Liver (tissue), 3 donors: ENCODE data around the gene GRIFIN.

Experiments
- ATF3 ChIP-seq: IDR thresholded peaks from 2 replicates; pipeline ENCODE4 v1.6.1; 2016; ENCODE audit warnings: antibody characterized with exemption
- CTCF ChIP-seq: fragments of 150-350 bp; IDR thresholded peaks from 2 replicates; pipeline ENCODE4 v1.5.1; 2017; ENCODE audit warnings: improper control_type of control experiment, low read depth, low read length; ENCODE audit not compliant: missing input control
- NR2F2 ChIP-seq: IDR thresholded peaks from 2 replicates; pipeline ENCODE4 v1.6.1; 2016; ENCODE audit warnings: antibody characterized with exemption
- REST ChIP-seq: IDR thresholded peaks from 2 replicates; pipeline ENCODE4 v1.6.1; 2016; ENCODE audit warnings: antibody characterized with exemption, mild to moderate bottlenecking
- SP1 ChIP-seq: IDR thresholded peaks from 2 replicates; pipeline ENCODE4 v1.6.1; 2018; ENCODE audit warnings: antibody characterized with exemption, mild to moderate bottlenecking
- donor health status: healthy.
- donor health status: healthy.

- TF ChIP-seq CTCF (no peak), ATF3 (no peak), REST (no peak), NR2F2 (no peak), SP1 (no peak)
Measured at GRCh38 chr7:2472739-2473138, 3.5 kb downstream of the GRIFIN start.
